HG03439 (cell line): Measurements from ENCODE around the gene CAPN12.
"Not testable (repeated sequence)": the region's sequence is repeated elsewhere in the genome, so short reads cannot be mapped to it uniquely, and the experiment has no call there.

Experiments used
- ATAC-seq: cut with Tn5 transposase; IDR thresholded peaks from one replicate; pipeline ENCODE4 v1.9.1; 2021; ENCODE audit warnings: mild to moderate bottlenecking, moderate library complexity; ENCODE audit not compliant: unreplicated experiment

CAPN12 gene

DNA sequence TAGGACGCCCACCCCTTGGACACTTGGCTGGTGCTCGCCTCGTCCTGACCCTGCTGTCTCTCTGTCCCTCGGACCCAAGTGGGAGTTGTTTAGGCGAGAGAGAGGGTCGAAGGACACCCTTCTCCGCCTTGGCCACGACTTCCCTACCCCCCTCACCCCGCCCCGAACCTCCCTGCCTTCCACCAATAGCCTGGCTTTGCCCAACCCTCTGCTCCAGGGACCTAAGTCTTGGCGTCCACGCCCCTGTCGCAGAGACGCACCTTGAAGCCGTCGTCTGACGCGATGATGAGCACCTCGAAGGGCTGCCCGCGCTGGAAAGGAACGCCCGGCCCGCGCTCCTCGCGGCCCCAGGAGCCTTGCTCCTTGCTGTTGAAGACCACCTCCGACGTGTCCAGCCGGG is 27.3 kb upstream of the CAPN12 start:
- ATAC-seq = not testable (repeated sequence)

DNA sequence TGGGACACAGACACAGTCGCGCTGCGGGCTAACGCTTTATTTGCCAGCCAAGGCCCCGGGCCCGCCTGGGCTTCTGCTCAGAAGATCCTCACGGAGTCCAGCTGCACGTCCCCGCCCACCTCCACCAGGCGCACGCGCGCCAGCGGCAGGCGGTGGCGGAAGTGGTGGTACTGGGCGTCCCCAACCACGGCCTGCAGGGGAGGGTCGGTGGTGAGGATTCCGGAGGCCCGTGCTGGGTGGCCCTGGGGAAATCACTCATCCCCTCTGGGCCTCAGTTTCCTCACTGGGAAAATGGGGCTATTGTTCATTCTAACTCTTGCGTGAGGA is 26.6 kb upstream of the CAPN12 start:
- ATAC-seq = peak; percentile 49

GRCh38 chr19:38770228-38770948 is 26.1 kb upstream of the CAPN12 start:
- ATAC-seq = not testable (repeated sequence)

DNA sequence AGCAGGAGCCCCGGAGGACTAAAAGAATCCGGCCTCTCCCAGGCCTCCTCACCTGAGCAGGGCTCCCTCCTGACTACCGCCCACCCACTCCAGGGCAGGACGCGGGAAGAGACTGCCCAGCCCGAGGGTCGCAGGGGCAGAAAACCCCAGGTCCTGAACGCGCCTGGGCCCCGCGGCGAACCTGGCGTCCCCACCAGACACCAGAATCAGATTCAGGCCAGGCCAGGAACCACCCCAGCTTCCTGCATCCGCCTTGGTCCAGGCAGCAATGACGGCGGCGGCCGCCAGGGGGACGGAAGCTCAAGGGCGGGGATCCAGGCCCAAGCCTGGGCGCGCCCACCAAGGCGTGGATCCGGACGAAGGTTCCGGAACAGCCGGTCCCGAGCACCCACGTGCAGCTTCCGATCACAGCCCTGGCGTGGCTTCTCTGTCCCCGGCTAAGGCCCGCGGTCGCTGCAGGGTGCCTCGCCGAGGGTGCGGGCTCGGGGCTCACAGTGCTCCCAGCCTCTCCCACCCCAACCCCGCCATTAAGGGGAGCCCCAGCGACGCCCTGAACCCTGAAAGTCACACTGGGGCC is 25.4 kb upstream of the CAPN12 start:
- ATAC-seq = no peak

DNA sequence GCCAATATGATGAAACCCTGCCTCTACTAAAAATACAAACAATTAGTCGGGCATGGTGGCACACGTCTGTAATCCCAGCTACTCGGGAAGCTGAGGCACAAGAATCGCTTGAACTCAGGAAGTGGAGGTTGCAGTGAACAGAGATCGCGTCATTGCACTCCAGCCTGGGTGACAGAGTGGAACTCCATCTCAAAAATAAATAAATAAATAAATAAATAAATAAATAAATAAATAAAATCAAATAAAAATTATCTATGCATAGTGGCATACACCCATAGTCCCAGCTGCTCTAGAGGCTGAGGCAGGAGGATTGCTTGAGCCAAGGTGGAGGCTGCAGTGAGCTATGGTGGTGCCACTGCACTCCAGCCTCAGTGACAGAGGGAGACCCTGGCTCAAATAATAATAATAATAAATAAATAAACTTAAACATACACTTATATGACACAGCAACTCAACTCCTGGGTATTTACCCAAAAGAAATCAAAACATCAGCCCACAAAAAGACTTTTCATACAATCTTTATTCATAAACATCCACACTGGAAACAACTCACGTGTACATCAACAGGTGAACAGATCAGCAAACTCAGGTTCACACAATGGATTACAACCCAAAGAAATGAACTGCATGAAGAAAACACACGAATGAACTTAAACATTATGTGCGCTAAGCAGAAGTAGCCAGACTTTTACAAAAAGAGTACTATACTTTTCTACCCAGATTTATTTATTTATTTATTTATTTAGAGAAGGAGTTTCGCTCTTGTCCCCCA is 22.2 kb upstream of the CAPN12 start:
- ATAC-seq = no peak

DNA sequence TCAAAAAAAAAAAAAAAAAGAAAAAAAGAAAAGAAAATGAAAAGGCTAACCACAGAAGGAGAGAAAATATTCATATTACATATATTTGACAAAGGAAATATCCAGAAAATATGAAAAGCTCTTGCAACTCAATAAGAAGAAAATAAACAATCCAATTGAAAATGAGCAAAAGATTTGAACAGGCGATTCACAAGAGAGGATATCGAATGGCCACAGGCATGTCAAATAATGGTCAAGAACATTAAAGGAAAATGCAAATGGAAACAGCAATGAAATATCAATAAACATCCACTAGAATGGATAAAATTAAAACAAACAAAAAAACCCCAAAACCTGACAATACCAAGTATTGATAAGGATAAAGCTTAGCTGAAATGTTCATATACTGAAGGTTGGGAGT is 20.9 kb upstream of the CAPN12 start:
- no peak for ATAC-seq

DNA sequence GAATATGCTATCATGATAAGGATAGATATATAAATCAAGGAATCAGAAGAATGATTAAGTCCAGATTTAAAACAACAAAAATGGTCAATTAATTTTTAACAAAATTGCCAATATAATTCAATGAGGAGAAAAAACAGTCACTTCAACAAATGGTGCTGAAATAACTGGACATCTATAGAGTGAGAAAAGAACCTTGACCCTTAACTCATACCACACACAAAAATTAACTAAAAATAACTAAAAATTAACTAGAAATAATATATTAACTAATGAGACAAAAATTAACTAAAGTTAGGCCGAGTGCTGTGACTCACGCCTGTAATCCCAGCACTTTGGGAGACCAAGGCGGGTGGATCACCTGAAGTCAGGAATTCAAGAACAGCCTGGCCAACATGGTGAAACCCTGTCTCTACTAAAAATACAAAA is 19.5 kb upstream of the CAPN12 start:
- no peak for ATAC-seq

- ATAC-seq = not testable (repeated sequence)
Observed at GRCh38 chr19:38761884-38762389, 17.7 kb upstream of the CAPN12 start.

DNA sequence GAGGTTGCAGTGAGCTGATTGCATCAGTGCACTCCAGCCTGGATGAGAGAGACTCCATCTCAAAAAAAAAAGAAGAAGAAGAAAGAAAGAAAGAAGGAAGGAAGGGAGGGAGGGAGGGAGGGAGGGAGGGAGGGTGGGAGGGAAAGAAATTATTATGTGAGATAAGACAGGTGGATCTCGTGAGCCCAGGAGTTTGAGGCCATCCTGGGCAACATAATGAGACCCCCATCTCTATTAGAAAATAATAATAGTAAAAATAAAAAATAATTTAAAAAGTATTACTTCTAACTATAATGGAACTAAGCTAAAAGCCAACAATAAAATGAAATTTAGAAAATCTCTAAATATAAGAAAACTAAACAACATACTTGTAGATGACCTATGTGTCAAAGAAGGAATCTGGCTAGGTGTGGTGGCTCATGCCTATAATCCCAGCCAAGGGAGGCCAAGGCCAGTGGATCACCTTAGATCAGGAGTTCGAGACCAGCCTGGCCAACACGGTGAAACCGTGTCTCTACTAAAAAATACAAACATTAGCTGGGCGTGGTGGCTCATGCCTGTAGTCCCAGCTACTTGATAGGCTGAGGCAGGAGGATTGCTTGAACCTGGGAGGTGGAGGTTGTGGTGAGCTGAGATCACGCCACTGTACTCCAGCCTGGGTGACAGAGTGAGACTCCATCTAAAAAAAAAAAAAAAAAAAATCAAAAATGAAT is 16.7 kb upstream of the CAPN12 start:
- not testable (repeated sequence) for ATAC-seq

DNA sequence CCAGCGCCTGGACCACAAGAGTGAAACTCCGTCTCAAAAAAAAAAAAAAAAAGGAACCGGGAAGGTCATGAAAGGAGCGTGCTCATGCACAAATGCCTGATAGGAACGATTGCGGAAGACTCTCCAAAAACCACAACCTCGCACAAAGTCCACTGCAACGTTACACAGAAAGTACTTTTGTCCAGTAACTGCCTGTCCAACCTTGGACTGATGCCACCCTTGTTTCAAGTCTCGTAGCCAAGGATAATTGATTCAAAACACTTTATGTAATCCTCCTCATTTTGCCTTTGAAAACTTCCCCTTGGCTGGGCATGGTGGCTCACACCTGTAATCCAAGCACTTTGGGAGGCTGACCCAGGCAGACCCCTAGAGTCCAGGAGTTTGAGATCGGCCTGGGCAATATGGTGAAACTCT is 15.3 kb upstream of the CAPN12 start:
- ATAC-seq = no peak

DNA sequence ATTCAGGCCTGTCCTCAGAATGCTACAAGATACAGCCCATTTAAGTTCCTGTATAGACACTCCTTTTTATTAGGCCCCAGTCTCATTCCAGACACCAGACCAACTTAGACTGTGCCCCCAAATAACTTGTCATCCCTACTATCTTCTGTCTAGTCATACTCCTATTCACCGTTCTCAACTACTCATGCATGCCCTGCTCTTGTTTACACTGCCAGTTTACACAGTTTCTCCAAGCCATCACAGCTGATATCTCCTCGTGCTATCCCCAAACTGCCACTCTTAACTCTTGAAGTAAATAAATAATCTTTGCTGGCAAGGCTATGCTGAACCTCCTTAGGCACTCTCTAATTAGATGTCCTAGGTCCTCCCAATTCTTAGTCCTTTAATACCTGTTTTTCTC is 9.9 kb upstream of the CAPN12 start:
- ATAC-seq = not testable (repeated sequence)

DNA sequence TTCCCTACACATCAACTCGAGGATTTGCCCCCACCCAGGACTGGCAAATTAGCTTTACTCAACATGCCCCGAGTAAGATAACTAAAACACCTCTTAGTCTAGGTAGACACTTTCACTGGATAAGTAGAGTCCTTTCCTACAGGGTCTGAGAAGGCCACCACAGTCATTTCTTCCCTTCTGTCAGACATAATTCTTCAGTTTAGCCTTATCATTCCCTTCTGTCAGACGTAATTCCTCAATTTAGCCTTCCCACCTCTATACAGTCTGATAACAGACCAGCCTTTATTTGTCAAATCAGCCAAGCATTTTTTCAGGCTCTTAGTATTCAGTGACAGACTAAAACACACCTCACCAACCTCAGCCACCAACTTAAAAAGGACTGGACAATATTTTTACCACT is 9.5 kb upstream of the CAPN12 start:
- not testable (repeated sequence) for ATAC-seq

DNA sequence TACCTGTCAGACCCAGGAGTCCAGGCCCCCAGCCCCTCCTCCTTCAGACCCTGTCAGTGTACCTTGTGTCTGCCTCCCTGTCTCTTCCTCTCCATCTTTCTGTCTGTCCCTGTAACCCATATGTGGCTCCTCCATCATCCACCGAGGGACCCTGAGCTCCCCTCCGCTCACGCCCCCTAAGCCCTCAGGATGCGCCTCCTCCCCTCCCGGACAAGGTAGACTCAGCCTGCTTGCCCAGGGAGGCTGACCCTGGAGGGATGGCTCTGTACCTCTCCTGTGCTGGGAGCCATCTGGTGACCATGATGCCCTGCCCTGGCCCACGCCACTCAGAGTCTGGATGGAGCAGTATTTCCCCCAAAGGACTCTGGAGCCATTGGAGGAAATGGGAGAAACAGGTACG is 1.0 kb upstream of the CAPN12 start:
- no peak for ATAC-seq

DNA sequence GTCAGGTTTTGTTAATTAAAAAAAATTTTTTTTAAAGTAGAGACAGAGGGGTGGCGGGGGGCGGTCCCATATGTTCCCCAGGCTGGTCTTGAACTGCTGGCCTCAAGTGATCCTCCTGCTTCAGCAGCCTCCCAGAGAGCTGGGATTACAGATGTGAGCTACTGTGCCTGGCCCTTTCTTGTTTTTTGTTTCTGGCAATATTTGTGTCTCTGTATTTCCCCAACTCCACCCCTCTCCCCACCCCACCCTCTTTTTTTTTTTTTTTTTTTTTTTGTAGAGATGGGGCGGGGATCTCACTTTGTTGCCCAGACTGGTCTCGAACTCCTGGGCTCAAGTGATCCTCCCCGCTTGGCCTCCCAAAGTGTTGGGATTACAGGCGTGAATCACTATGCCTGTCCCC is 600 bp upstream of the CAPN12 start:
- ATAC-seq = no peak

DNA sequence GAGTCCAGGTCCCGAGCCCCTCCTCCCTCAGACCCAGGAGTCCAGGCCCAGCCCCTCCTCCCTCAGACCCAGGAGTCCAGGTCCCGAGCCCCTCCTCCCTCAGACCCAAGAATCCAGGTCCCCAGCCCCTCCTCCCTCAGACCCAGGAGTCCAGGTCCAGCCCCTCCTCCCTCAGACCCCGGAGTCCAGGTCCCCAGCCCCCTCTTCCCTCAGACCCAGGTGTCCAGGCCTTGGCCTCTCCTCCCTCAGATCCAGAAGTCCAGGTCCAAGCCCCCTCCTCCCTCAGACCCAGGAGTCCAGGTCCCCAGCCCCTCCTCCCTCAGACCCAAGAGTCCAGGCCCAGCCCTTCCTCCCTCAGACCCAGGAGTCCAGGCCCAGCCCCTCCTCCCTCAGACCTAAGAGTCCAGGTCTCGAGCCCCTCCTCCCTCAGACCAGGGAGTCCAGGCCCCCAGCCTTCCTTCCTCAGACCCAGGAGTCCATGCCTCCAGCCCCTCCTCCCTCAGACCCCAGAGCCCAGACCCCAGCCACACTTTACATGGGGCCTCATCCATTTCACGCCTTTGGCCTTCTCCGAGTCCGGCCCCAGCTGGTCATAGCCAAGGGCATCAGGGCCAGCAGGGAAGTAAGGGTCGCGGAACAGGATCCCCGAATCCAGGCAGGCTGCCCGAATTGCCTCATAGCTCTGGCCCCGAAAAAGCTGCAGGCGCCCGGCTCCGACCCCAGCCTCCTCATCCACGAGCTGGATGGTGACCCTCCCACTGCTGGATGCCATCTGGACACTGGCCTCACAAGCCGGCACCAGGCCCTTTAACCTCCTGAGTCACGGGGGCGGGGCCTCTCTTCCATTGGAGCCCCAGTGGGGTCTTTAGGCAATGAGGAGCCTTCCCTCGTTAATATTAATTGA is 628 bp downstream of the CAPN12 start:
- ATAC-seq = no peak

GRCh38 chr19:38742906-38743305 is 1.4 kb downstream of the CAPN12 start:
- ATAC-seq = no peak

- no peak for ATAC-seq
Observed at GRCh38 chr19:38742296-38742695, 2.0 kb downstream of the CAPN12 start.

DNA sequence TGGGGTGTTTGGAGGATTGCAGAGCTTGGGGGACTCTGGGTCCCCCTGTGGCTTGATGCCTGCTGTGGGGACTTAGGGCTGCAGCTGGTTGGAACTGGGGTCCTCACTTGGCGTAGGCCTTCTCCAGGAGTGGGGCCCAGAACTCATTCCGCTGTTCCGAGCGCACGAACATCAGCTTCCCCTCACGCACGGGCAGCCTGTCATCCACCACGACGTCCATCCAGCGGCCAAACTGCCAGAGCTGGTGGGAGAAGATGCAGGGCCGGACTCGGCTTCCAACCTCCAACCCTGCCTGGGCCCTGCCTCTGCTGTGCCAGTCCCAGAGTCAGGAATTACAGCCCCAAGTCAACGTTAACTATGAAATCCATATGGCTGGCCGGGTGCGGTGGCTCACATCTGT is 2.6 kb downstream of the CAPN12 start:
- no peak for ATAC-seq

GRCh38 chr19:38740932-38741331 is 3.3 kb downstream of the CAPN12 start:
- no peak for ATAC-seq

DNA sequence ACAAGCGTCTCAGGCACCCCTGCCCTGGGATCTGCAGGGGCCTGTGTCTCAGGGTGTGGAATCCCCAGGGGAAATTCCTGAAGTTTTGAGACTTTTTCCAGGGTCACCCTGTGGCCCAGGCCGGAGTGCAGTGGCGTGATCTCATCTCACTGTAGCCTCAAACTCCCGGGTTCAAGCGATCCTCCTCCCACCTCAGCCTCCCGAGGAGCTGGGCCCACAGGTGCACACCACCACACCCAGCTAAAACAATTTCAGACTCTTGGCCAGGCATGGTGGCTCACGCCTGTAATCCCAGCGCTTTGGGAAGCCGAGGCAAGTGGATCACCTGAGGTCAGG is 4.0 kb downstream of the CAPN12 start:
- ATAC-seq = no peak
